ENCODE results near the gene GJA3.

The GJA3 gene

DNA sequence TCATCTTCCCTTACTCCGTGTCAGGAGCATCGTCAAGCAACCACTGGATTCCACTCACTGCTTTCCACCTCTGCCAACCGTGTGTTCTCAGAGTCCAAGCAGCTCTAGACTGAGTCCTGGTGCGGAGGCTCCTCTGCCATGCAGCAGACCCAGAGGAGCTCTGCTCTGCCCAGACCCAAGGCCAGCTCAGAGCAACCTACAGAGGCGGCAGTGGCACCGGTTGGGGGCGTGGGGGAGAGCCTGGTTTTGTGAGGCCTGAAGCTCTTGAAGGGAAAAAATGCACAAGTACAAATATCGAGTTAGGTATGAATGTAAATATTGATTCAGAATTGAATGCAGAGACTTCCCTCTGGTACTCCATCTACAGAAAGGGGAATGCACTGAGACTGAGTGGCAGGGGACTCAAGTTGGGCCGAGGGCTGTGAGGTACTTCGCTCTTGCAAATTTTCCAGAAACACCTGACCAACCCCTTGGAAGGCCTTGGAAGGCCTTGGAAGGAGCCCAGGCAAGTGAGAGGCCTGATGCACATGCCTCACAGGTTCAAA lies 46.7 kb downstream of the GJA3 start:
- Histone ChIP-seq H3K9me3 (ENCODE audit: control insufficient read depth, low read length) (no peaks in the 10 kb centered on the region), H3K9ac (ENCODE audit: low read length) (no peak overlapping the region), H3K36me3 (ENCODE audit: control insufficient read depth, insufficient read depth, low read length) (no peaks in the 10 kb centered on the region), H3K27me3 (ENCODE audit: control insufficient read depth, insufficient read depth, low read length) (no peaks in the 10 kb centered on the region), H3K4me3 (ENCODE audit: low read length) (no peak overlapping the region), H3K4me1 (ENCODE audit: control insufficient read depth, insufficient read depth, low read length) (peaks cover 8% of the 10 kb centered on the region)

GRCh38 chr13:20109037-20109436 lies 51.8 kb downstream of the GJA3 start:
- H3K27me3 ChIP-seq (ENCODE audit: control insufficient read depth, insufficient read depth, low read length), result no peaks in the 10 kb centered on the region
- no peaks in the 10 kb centered on the region for H3K9me3 ChIP-seq (ENCODE audit: control insufficient read depth, low read length)
- H3K4me1 ChIP-seq (ENCODE audit: control insufficient read depth, insufficient read depth, low read length), result no peaks in the 10 kb centered on the region
- H3K4me3 ChIP-seq (ENCODE audit: low read length), result no peak overlapping the region
- H3K36me3 ChIP-seq (ENCODE audit: control insufficient read depth, insufficient read depth, low read length), result no peaks in the 10 kb centered on the region
- H3K9ac ChIP-seq (ENCODE audit: low read length), result no peak overlapping the region

GRCh38 chr13:20106742-20107141 lies 54.1 kb downstream of the GJA3 start:
- peaks cover 5% of the 10 kb centered on the region for H3K27me3 ChIP-seq (ENCODE audit: control insufficient read depth, insufficient read depth, low read length)
- no peaks in the 10 kb centered on the region for H3K36me3 ChIP-seq (ENCODE audit: control insufficient read depth, insufficient read depth, low read length)
- H3K9me3 ChIP-seq (ENCODE audit: control insufficient read depth, low read length), result no peaks in the 10 kb centered on the region
- no peak overlapping the region for H3K4me3 ChIP-seq (ENCODE audit: low read length)
- H3K4me1 ChIP-seq (ENCODE audit: control insufficient read depth, insufficient read depth, low read length), result no peaks in the 10 kb centered on the region
- H3K9ac ChIP-seq (ENCODE audit: low read length), result no peak overlapping the region

DNA sequence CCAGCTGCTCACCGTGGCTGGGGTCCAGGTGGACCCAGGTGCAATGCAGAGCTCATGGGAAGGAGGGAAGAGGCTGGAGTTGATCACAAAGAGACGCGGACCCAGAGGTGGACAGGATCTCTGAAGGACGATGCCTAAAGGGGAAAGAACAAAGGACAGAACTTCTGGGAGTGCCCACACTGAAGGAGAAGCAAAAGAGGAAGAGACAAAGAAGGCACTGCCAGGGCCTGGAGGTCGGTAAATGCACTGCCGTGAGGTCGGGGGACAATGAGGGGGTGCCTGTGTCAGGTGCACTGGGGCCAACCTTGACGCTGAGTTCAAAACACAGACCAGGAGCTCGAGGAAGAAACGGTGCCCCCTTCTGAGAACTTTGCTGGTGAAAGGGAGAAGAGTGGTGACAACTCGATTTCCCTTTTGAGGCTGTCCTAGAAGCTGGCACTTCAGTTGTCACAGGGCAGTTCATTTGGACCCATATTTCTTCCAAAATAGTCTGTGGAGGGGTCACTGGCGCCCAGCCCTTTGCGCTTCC lies 55.6 kb downstream of the GJA3 start:
- H3K27me3 ChIP-seq (ENCODE audit: control insufficient read depth, insufficient read depth, low read length), result peaks cover 5% of the 10 kb centered on the region
- H3K9me3 ChIP-seq (ENCODE audit: control insufficient read depth, low read length), result no peaks in the 10 kb centered on the region
- no peak overlapping the region for H3K4me3 ChIP-seq (ENCODE audit: low read length)
- no peaks in the 10 kb centered on the region for H3K4me1 ChIP-seq (ENCODE audit: control insufficient read depth, insufficient read depth, low read length)
- no peak overlapping the region for H3K9ac ChIP-seq (ENCODE audit: low read length)
- no peaks in the 10 kb centered on the region for H3K36me3 ChIP-seq (ENCODE audit: control insufficient read depth, insufficient read depth, low read length)

GRCh38 chr13:20102525-20103180 lies 58.2 kb downstream of the GJA3 start:
- Histone ChIP-seq H3K4me3 (ENCODE audit: low read length) (no peak overlapping the region), H3K4me1 (ENCODE audit: control insufficient read depth, insufficient read depth, low read length) (no peaks in the 10 kb centered on the region), H3K27me3 (ENCODE audit: control insufficient read depth, insufficient read depth, low read length) (peaks cover 5% of the 10 kb centered on the region), H3K9ac (ENCODE audit: low read length) (no peak overlapping the region), H3K36me3 (ENCODE audit: control insufficient read depth, insufficient read depth, low read length) (no peaks in the 10 kb centered on the region), H3K9me3 (ENCODE audit: control insufficient read depth, low read length) (no peaks in the 10 kb centered on the region)

GRCh38 chr13:20101467-20102316 lies 59.2 kb downstream of the GJA3 start:
- peaks cover 5% of the 10 kb centered on the region for H3K27me3 ChIP-seq (ENCODE audit: control insufficient read depth, insufficient read depth, low read length)
- H3K9ac ChIP-seq (ENCODE audit: low read length), result no peak overlapping the region
- H3K36me3 ChIP-seq (ENCODE audit: control insufficient read depth, insufficient read depth, low read length), result no peaks in the 10 kb centered on the region
- H3K9me3 ChIP-seq (ENCODE audit: control insufficient read depth, low read length), result no peaks in the 10 kb centered on the region
- no peak overlapping the region for H3K4me3 ChIP-seq (ENCODE audit: low read length)
- H3K4me1 ChIP-seq (ENCODE audit: control insufficient read depth, insufficient read depth, low read length), result no peaks in the 10 kb centered on the region

GRCh38 chr13:20099319-20099718 lies 61.5 kb downstream of the GJA3 start:
- Histone ChIP-seq H3K36me3 (ENCODE audit: control insufficient read depth, insufficient read depth, low read length) (no peaks in the 10 kb centered on the region), H3K27me3 (ENCODE audit: control insufficient read depth, insufficient read depth, low read length) (peaks cover 5% of the 10 kb centered on the region), H3K9ac (ENCODE audit: low read length) (no peak overlapping the region), H3K9me3 (ENCODE audit: control insufficient read depth, low read length) (no peaks in the 10 kb centered on the region), H3K4me3 (ENCODE audit: low read length) (no peak overlapping the region), H3K4me1 (ENCODE audit: control insufficient read depth, insufficient read depth, low read length) (no peaks in the 10 kb centered on the region)

DNA sequence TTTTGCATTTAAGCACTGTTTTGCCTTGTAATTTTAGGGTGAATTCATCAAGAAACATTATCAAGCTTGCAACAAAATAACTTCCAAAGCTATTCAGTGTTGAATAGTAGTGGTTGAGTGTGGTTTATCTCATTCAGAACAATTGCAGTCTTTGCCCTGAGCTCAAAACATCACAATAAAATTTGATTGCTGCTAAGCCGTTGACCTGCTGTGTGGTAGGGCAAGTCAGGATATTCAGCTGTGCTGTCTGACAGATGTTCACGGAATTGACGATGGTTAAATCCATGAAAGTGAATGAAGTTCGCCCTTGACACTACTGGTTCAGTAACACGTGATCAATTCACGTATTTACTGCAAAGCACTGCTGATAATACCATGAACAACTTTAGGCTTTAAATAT lies 66.9 kb downstream of the GJA3 start:
- H3K36me3 ChIP-seq (ENCODE audit: control insufficient read depth, insufficient read depth, low read length), result no peaks in the 10 kb centered on the region
- no peaks in the 10 kb centered on the region for H3K4me1 ChIP-seq (ENCODE audit: control insufficient read depth, insufficient read depth, low read length)
- no peak overlapping the region for H3K4me3 ChIP-seq (ENCODE audit: low read length)
- no peaks in the 10 kb centered on the region for H3K9me3 ChIP-seq (ENCODE audit: control insufficient read depth, low read length)
- no peak overlapping the region for H3K9ac ChIP-seq (ENCODE audit: low read length)
- H3K27me3 ChIP-seq (ENCODE audit: control insufficient read depth, insufficient read depth, low read length), result no peaks in the 10 kb centered on the region

DNA sequence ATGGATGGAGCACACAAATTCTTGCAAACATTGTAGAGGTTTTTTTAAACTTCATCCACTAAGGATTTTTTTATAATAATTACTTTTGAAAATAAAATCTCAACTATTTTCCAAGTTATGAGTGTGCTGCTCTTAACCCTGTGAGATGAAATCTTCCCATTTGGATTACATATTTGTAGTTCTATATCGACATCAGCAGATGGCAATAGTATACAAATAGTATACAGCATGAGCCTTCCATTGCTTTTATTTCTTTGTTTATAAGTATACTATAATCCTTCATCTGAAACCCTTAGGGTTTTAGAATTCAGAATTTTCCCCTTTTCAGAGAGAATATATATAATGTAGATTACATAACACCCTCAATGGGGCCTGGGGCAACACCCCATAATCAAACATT lies 70.5 kb downstream of the GJA3 start:
- H3K9ac ChIP-seq (ENCODE audit: low read length), result no peak overlapping the region
- H3K9me3 ChIP-seq (ENCODE audit: control insufficient read depth, low read length), result no peaks in the 10 kb centered on the region
- H3K4me1 ChIP-seq (ENCODE audit: control insufficient read depth, insufficient read depth, low read length), result no peaks in the 10 kb centered on the region
- H3K36me3 ChIP-seq (ENCODE audit: control insufficient read depth, insufficient read depth, low read length), result no peaks in the 10 kb centered on the region
- no peak overlapping the region for H3K4me3 ChIP-seq (ENCODE audit: low read length)
- no peaks in the 10 kb centered on the region for H3K27me3 ChIP-seq (ENCODE audit: control insufficient read depth, insufficient read depth, low read length)

Data from mucosa of stomach (tissue), 1 donor.